Stimulated activated CD4-positive, alpha-beta T cell treated with anti-CD3 and anti-CD28 coated beads, Interleukin-4, amount 100 ng/mL, for 4 hours (primary cell): Measurements from ENCODE around the gene DNAH12.
"Not testable (repeated sequence)": the region's sequence is repeated elsewhere in the genome, so short reads cannot be mapped to it uniquely, and the experiment has no call there.

Experiments used
- DNase-seq, 2 experiments: peaks; one replicate each; pipeline ENCODE4 v3.0.0-alpha.2; 2020

The DNAH12 gene

DNA sequence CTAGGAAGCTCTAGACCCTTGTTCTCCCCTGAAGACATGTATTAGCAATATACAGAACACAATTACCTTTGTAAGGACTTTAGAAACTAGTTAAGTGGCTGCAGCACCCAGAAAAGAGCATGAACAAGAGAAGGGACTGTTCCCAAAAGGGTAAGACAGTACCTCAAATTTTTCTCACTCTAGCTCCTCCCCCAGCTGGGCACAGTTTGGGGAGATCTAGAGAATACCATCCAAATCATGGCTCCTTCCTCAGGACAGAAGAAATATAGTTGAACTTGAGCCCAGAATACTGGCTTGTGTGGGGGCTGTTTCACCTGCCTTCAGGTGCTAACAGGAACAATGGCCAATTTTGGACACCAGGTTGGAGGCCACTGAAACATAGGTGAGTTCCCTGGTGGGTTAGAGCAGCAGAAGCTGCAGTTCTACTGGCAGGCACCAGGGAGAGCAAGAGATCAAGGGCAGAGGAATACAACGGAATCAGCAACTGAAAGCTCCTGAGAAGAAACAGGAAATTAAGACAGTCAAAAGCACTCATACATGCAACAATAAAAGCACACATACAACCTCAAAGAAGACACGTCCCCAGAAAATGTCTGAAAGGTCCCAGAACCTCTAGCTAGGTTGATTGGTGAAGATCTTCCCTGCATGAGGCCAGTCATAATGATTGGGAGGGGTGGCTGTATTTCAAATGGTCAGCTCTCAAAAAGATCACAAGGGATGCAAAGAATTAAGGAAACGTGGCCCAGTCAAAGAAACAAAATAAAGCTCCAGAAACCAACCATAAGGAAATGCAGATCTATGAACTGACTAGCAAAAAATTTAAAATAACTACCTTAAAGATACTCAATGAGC, 146.7 kb downstream of the DNAH12 start:
- peak; percentile 33 to 47 for DNase-seq

- no peak for DNase-seq
Measured at GRCh38 chr3:57393977-57394376, 150.2 kb downstream of the DNAH12 start.

- DNase-seq: no peak
Measured at GRCh38 chr3:57391767-57392166, 152.4 kb downstream of the DNAH12 start.

GRCh38 chr3:57389271-57389670, 154.9 kb downstream of the DNAH12 start:
- DNase-seq: no peak

GRCh38 chr3:57386307-57386706, 157.8 kb downstream of the DNAH12 start:
- DNase-seq: no peak

GRCh38 chr3:57385498-57385897, 158.6 kb downstream of the DNAH12 start:
- no peak for DNase-seq

DNA sequence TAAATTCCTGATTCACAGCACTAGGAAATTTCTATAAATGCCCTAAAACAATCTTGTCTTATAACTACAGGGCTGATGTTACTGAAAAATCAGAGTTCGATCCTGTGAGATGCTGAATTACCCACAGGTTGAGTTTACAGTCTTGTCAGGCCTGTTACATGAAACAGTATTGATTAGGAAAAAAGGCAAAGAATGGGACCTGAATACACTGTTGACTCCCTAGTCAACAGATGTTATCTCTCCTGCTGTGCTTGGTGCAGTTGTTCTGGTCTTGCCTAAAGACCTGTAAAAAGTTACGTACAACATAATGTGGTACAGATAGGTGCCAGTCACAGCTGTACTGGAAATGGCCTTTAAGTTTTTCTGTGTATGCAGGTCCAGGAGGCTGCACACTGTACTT, 160.3 kb downstream of the DNAH12 start:
- DNase-seq: no peak

DNA sequence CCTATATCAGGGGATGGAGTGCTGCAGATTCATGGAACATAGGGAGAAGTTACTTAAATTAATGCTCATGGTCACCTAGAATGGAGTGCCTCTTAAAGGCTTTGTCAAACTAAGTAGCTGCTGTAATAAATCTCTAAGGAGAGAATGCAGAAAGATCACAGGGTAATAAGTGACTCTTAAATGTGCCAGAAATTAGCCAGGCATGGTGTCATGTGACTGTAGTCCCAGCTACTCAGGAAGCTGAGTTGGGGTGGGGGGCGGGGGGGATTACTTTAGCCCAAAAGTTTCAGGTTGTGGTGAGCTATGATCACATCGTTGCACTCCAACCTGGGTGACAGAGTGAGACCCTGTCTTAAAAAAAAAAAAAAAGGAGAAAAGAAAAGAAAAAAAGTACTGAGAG, 160.7 kb downstream of the DNAH12 start:
- DNase-seq: no peak

- DNase-seq: no peak
Measured at GRCh38 chr3:57382933-57383332, 161.2 kb downstream of the DNAH12 start.

- DNase-seq: no peak
Measured at GRCh38 chr3:57370341-57370740, 173.8 kb downstream of the DNAH12 start.

GRCh38 chr3:57365089-57365488, 179.1 kb downstream of the DNAH12 start:
- not testable (repeated sequence) for DNase-seq

- DNase-seq: not testable (repeated sequence)
Measured at GRCh38 chr3:57356275-57356674, 187.9 kb downstream of the DNAH12 start.

DNA sequence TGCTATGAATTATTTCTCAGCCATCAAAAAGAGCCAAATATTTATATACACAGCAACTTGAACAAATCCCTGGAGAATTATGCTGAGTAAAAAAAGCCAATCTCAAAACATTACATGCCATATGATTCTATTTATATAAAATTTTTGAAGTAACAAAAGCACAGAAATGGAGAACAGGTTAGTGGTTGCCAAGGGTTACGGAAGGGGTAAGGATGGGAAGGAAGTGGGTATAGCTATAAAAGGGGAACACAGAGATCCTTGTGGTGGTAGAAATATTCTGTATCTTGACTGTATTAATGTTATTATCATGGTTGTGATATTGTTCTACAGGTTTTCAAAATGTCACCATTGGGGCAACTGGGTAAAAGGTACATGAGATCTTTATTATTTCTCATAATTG, 189.4 kb downstream of the DNAH12 start:
- no peak for DNase-seq

DNA sequence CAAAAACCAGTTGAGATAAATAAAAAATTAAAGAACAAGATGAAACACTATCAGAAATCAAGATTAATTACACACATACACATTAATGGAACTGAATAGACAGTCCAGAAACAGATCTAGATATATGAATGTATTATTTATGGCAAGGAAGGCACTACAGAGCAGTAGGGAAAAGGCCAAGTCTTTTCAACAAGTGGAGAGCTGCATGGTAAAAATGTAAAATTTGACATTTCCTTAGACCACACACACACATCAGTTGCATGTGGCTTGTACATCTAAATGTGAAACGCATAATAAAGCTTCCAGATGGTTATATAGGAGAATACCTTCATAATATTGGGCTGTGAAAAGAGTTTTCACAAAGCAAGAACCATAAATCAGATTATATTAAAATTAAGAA, 193.9 kb downstream of the DNAH12 start:
- DNase-seq: no peak

- DNase-seq: not testable (repeated sequence)
Measured at GRCh38 chr3:57339071-57339642, 205.0 kb downstream of the DNAH12 start.

DNA sequence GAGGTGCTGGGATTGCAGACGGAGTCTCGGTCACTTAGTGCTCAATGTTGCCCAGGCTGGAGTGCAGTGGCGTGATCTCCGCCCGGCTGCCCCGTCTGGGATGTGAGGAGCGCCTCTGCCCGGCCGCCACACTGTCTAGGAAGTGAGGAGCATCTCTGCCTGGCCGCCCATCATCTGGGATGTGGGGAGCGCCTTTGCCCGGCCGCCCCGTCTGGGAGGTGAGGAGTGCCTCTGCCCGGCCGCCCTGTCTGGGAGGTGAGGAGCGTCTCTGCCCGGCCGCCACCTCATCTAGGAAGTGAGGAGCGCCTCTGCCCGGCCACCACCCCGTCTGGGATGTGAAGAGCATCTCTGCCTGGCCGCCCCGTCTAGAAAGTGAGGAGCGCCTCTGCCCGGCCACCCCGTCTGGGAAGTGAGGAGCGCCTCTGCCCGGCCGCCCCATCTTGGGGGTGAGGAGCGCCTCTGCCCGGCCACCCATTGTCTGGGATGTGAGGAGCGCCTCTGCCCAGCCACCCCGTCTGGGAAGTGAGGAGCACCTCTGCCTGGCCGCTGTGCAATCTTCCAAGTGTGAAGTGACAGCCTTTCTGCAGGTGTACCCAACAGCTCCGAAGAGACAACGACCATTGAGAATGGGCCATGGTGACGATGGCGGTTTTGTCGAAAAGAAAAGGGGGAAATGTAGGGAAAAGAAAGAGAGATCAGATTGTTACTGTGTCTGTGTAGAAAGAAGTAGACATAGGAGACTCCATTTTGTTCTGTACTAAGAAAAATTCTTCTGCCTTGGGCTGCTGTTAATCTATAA, 205.7 kb downstream of the DNAH12 start:
- not testable (repeated sequence) for DNase-seq

DNA sequence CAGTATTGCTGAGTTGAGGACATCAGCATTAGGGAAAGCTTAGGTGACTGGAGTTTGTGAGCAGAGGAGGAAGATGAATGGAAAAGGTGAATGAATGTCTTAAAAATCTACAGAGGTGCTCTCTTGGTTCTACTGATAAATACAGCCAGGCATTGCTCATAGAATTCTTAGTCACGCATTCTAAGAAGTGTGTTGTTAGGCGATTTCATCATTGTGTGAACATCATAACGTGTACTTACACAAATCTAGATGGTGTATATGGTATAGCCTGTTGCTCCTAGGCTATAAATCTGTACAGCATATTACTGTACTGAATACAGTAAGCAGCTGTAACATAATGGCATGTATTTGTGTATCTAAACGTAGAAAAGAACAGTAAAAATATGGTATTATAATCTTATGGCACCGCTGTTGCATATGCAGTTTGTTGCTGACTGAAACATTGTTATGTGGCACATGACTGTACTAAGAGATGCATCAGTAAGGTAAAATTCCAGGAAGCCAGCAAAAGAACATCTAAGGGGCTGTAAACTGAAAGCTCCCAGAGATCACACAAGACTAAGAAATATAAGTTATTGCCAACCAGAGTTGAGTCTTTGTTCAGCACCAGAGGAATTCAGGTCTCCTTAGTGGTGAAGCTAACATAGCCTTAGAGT, 208.7 kb downstream of the DNAH12 start:
- DNase-seq: no peak

DNA sequence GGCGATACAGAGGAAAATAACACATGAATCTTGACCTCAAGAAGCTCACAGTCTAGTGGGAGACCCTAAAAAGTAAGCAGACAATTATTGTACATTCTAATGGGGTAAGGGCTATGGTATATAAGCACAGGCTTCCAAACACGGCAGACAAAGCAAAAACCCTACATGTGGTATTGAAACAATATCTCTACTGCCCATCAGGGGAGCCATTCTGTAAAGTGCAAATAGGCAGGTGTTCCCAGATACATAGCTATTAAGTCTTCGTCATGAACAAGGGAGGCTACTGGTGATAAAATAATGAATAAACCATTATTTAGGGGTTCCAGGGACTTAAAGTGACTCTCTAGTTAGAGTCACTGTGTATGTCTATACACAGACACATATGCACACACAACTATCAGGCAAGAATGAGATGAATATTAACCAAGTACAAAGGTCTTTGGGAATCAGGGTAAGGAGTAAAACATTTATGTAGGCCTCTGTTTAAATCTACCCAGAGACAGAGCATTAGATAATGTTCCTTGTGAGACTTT, 213.0 kb downstream of the DNAH12 start:
- no peak for DNase-seq

DNA sequence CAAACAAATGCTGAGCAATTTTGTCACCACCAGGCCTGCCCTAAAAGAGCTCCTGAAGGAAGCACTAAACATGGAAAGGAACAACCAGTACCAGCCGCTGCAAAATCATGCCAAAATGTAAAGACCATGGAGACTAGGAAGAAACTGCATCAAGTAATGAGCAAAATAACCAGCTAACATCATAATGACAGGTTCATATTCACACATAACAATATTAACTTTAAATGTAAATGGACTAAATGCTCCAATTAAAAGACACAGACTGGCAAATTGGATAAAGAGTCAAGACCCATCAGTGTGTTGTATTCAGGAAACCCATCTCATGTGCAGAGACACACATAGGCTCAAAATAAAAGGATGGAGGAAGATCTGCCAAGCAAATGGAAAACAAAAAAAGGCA, 217.6 kb downstream of the DNAH12 start:
- not testable (repeated sequence) for DNase-seq

DNA sequence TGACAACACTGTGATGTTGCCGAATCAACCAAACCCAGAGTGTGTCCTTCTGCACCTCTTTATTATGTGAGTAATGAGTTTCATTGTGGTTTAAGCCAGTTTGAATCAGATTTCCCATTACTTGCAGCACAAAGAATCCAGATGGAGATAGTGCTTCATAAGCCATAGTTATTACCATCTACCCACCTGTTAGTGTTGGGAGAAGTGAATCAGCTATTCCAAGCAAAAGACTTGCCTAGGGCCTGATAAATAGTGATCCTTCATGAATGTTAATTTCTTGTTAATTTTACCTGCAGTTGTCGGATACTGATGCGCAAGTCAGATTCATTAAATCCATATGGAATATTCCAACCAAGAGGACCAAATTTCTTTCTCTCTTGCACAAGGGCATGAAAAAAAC, 229.9 kb downstream of the DNAH12 start:
- no peak for DNase-seq

GRCh38 chr3:57309769-57310360, 234.3 kb downstream of the DNAH12 start:
- no peak for DNase-seq

GRCh38 chr3:57303520-57303919, 240.6 kb downstream of the DNAH12 start:
- DNase-seq: not testable (repeated sequence)
